Left cardiac atrium (tissue), 4 donors: Measurements from ENCODE around the gene OAF. TPM values are rescaled to one million over a fixed set of nuclear protein-coding genes. Genes with fewer than 3 reads are reported as not detected.

Experiments
- ATAC-seq, 2 donors: fragments of 200-7000 bp; cut with Tn5 transposase; one replicate each; pipeline ENCODE4 v1.9.1; 2020; ENCODE audit warnings: mild to moderate bottlenecking in 2 of 2, moderate library complexity in 2 of 2
- DNase-seq: peaks from one replicate; pipeline ENCODE4 v3.0.0-alpha.2; 2020
- intact Hi-C, 2 donors: fragments of 100-400 bp; cut with DNase I; formaldehyde crosslinking; loops; one replicate each; pipeline versions ENCODE4 v1.14.1 to v1.15.1; 2022 to 2023
- total RNA-seq, 2 donors: library from RNA; stranded (reverse); fragmentation: NEBNext Ultra II Directional; extraction: Animal tissue kit (Norgen Biotek cat#: 25700); gene quantifications; one replicate each; pipeline ENCODE4 v1.2.1, GENCODE V29; 2021
- donor health status: DM: no; HTN: yes; CAD: no.
- donor health status: DM: no; HTN: yes; CAD: no; lungs with severe emphysema.
- donor health status: DM: yes; HTN: yes; CAD: no.
- donor health status: Dilated cardiomyopathy.

Gene OAF
- total RNA-seq, 2 donors from 2014 or later = 32.9 to 59.6 TPM

- intact Hi-C loops = no loop called here
- peak; percentile 40 for DNase-seq
Measured at GRCh38 chr11:120217941-120218694, 7.3 kb downstream of the OAF start.

GRCh38 chr11:120218695-120219033, 7.8 kb downstream of the OAF start:
- intact Hi-C loops = no loop called here
- no peak for ATAC-seq
- no peak for DNase-seq

More at GRCh38 chr11:120217941-120218694, 7.3 kb downstream of the OAF start:
- peak; percentile 21 to 50 for ATAC-seq

- peak in 1 of 2 donors; percentile 64 for ATAC-seq
- intact Hi-C loops = no loop called here
- peak; percentile 50 for DNase-seq
Measured at GRCh38 chr11:120219232-120219937, 8.6 kb downstream of the OAF start.

- DNase-seq = no peak
- ATAC-seq = no peak
- intact Hi-C loops = no loop called here
Measured at GRCh38 chr11:120219938-120220746, 9.3 kb downstream of the OAF start.

- no peak for DNase-seq
- no peak for ATAC-seq
- intact Hi-C loops = no loop called here
Measured at GRCh38 chr11:120220747-120221037, 9.9 kb downstream of the OAF start.

- intact Hi-C loops = no loop called here
- DNase-seq (no peak), ATAC-seq (peak in 1 of 2 donors; percentile 15)
Measured at GRCh38 chr11:120221115-120221752, 10.4 kb downstream of the OAF start.

- intact Hi-C loops = no loop called here
- ATAC-seq = no peak
Measured at GRCh38 chr11:120222916-120223315, 12.1 kb downstream of the OAF start.

GRCh38 chr11:120223793-120224192, 13.0 kb downstream of the OAF start:
- intact Hi-C loops = no loop called here
- ATAC-seq (no peak), DNase-seq (no peak)

More at GRCh38 chr11:120222916-120223315, 12.1 kb downstream of the OAF start:
- no peak for DNase-seq

GRCh38 chr11:120224361-120224760, 13.5 kb downstream of the OAF start:
- intact Hi-C loops = no loop called here
- DNase-seq (no peak), ATAC-seq (no peak)

- DNase-seq (peak; percentile 53), ATAC-seq (peak; percentile 58 to 77)
- intact Hi-C loops = no loop called here
Measured at GRCh38 chr11:120224972-120225909, 14.4 kb downstream of the OAF start.

GRCh38 chr11:120226242-120226641, 15.4 kb downstream of the OAF start:
- intact Hi-C loops = no loop called here
- DNase-seq (no peak), ATAC-seq (no peak)

GRCh38 chr11:120226714-120227113, 15.9 kb downstream of the OAF start:
- intact Hi-C loops = no loop called here
- ATAC-seq (no peak), DNase-seq (no peak)

- DNase-seq = no peak
- intact Hi-C loops = no loop called here
- ATAC-seq = no peak
Measured at GRCh38 chr11:120227228-120227852, 16.5 kb downstream of the OAF start.

GRCh38 chr11:120228794-120229384, 18.1 kb downstream of the OAF start:
- DNase-seq (no peak), ATAC-seq (no peak)
- intact Hi-C loops = loop anchor here in 1 of 2 donors (1.0 kb wide), 1 partner anchor 57 kb away; no protein-coding TSS in a partner anchor

- intact Hi-C loops = loop anchor here (1.0 to 2.0 kb wide), 2 partner anchors 55 to 57 kb away; no protein-coding TSS in a partner anchor
- ATAC-seq = no peak
- no peak for DNase-seq
Measured at GRCh38 chr11:120229451-120230424, 18.9 kb downstream of the OAF start.

- intact Hi-C loops = loop anchor here in 1 of 2 donors (2.0 kb wide), 1 partner anchor 56 kb away; no protein-coding TSS in a partner anchor
- ATAC-seq (no peak), DNase-seq (no peak)
Measured at GRCh38 chr11:120230433-120231071, 19.7 kb downstream of the OAF start.
